WTC11 (cell line): Measurements from ENCODE around the gene SMC1B. TPM values are rescaled to one million over a fixed set of nuclear protein-coding genes. Genes with fewer than 3 reads are reported as not detected.

Experiments
- ATAC-seq: fragments of 200-7000 bp; cut with Tn5 transposase; 2 replicates; pipeline ENCODE4 v1.10.0; 2021; ENCODE audit warnings: mild to moderate bottlenecking, moderate library complexity
- CTCF ChIA-PET: fragments of 300-600 bp; sonication (Branson Sonifier 250); formaldehyde crosslinking; loops from one replicate; lab custom pipeline; 2021; ENCODE audit warnings: antibody characterized with exemption; lab: Charles Lee
- POLR2A ChIA-PET: fragments of 350-600 bp; sonication (Branson Sonifier 250); formaldehyde crosslinking; loops from one replicate; lab custom pipeline; 2021; ENCODE audit warnings: antibody characterized with exemption; lab: Charles Lee
- DNase-seq: peaks from one replicate; pipeline ENCODE4 v3.0.0; 2021; ENCODE audit warnings: low spot score
- H3K27ac Mint-ChIP-seq: 2 replicates; pipeline ENCODE4 v1.8.0; 2021; ENCODE audit warnings: mixed read lengths
- H3K27me3 Mint-ChIP-seq: 2 replicates; pipeline ENCODE4 v1.8.0; 2021; ENCODE audit warnings: low read depth, mild to moderate bottlenecking, moderate library complexity, mixed read lengths
- H3K36me3 Mint-ChIP-seq: 2 replicates; pipeline ENCODE4 v1.8.0; 2021; ENCODE audit warnings: mixed read lengths
- H3K4me1 Mint-ChIP-seq: 2 replicates; pipeline ENCODE4 v1.8.0; 2022; ENCODE audit warnings: mixed read lengths
- H3K4me3 Mint-ChIP-seq: 2 replicates; pipeline ENCODE4 v1.8.0; 2021; ENCODE audit warnings: mild to moderate bottlenecking, moderate library complexity, mixed read lengths
- H3K9me3 Mint-ChIP-seq: 2 replicates; pipeline ENCODE4 v1.8.0; 2021; ENCODE audit warnings: mixed read lengths
- CBFB ChIP-seq: sonication (generic); formaldehyde crosslinking; IDR thresholded peaks from 2 replicates; pipeline ENCODE4 v1.8.1; 2022; ENCODE audit warnings: mild to moderate bottlenecking, low read depth, missing genetic modification reagents
- EMX1 ChIP-seq: fragments of 250-450 bp; sonication (Bioruptor Pico); IDR thresholded peaks from 2 replicates; pipeline ENCODE4 v1.8.0; 2021; ENCODE audit warnings: mild to moderate bottlenecking
- FOXP4 ChIP-seq: sonication (generic); formaldehyde crosslinking; IDR thresholded peaks from 2 replicates; pipeline ENCODE4 v1.8.0; 2022; ENCODE audit warnings: mild to moderate bottlenecking, missing genetic modification reagents
- GRHL2 ChIP-seq: fragments of 250-450 bp; sonication (Bioruptor Pico); IDR thresholded peaks from 2 replicates; pipeline ENCODE4 v1.8.0; 2022; ENCODE audit warnings: mild to moderate bottlenecking, moderate library complexity; ENCODE audit not compliant: insufficient replicate concordance, severe bottlenecking
- NFYB ChIP-seq: sonication (generic); formaldehyde crosslinking; conservative IDR thresholded peaks from 2 replicates; pipeline ENCODE4 v1.8.0; 2022; ENCODE audit warnings: low read depth, missing genetic modification reagents
- OVOL2 ChIP-seq: fragments of 250-450 bp; sonication (Bioruptor Pico); IDR thresholded peaks from 2 replicates; pipeline ENCODE4 v1.9.0; 2021; ENCODE audit warnings: mild to moderate bottlenecking, borderline replicate concordance
- PRRX2 ChIP-seq: fragments of 250-450 bp; sonication (Bioruptor Pico); IDR thresholded peaks from 2 replicates; pipeline ENCODE4 v1.8.0; 2021; ENCODE audit warnings: mild to moderate bottlenecking
- RORB ChIP-seq: fragments of 250-450 bp; sonication (Bioruptor Pico); IDR thresholded peaks from 2 replicates; pipeline ENCODE4 v1.9.0; 2021; ENCODE audit warnings: mild to moderate bottlenecking
- SMAD4 ChIP-seq: sonication (generic); formaldehyde crosslinking; IDR thresholded peaks from 2 replicates; pipeline ENCODE4 v1.8.0; 2022; ENCODE audit warnings: mild to moderate bottlenecking, missing genetic modification reagents
- SOX15 ChIP-seq: fragments of 250-450 bp; sonication (Bioruptor Pico); IDR thresholded peaks from 2 replicates; pipeline ENCODE4 v1.9.0; 2021; ENCODE audit warnings: mild to moderate bottlenecking
- STAT6 ChIP-seq: sonication (generic); formaldehyde crosslinking; conservative IDR thresholded peaks from 2 replicates; pipeline ENCODE4 v1.8.1; 2023; ENCODE audit warnings: mild to moderate bottlenecking, low read depth, missing genetic modification reagents, moderate library complexity
- TEAD4 ChIP-seq: sonication (generic); formaldehyde crosslinking; IDR thresholded peaks from 2 replicates; pipeline ENCODE4 v1.8.0; 2022; ENCODE audit warnings: mild to moderate bottlenecking, missing genetic modification reagents
- USF1 ChIP-seq: sonication (generic); formaldehyde crosslinking; IDR thresholded peaks from 2 replicates; pipeline ENCODE4 v1.8.0; 2022; ENCODE audit warnings: mild to moderate bottlenecking, missing genetic modification reagents
- ZBTB43 ChIP-seq: sonication (generic); formaldehyde crosslinking; IDR thresholded peaks from 2 replicates; pipeline ENCODE4 v1.8.1; 2023; ENCODE audit warnings: mild to moderate bottlenecking, missing genetic modification reagents
- ZNF263 ChIP-seq: sonication (generic); formaldehyde crosslinking; IDR thresholded peaks from 2 replicates; pipeline ENCODE4 v1.8.1; 2022; ENCODE audit warnings: low read depth, mild to moderate bottlenecking, moderate library complexity, missing genetic modification reagents
- ZNF671 ChIP-seq: fragments of 250-450 bp; sonication (Bioruptor Pico); IDR thresholded peaks from 2 replicates; pipeline ENCODE4 v1.8.0; 2021; ENCODE audit warnings: mild to moderate bottlenecking
- ZSCAN18 ChIP-seq: fragments of 250-450 bp; sonication (Bioruptor Pico); IDR thresholded peaks from 2 replicates; pipeline ENCODE4 v2.1.2; 2022; ENCODE audit warnings: mild to moderate bottlenecking, moderate library complexity
- total RNA-seq: library from RNA; stranded (reverse); gene quantifications from 3 replicates; pipeline ENCODE4 v1.2.3, GENCODE V29; 2021
- TF ChIP-seq, protein P1 (sequence below): sonication (generic); formaldehyde crosslinking; IDR thresholded peaks from 2 replicates; pipeline ENCODE4 v1.8.0; 2022; ENCODE audit warnings: missing genetic modification reagents

SMC1B gene
- total RNA-seq, 1 experiment from 2014 or later, result 0.07 TPM

- ChIA-PET POLR2A (no interaction called here), CTCF (no interaction called here)
- Mint-ChIP-seq H3K27ac (no peak overlapping the region), H3K36me3 (peaks cover 30% of the 10 kb centered on the region), H3K4me3 (no peak overlapping the region), H3K4me1 (no peaks in the 10 kb centered on the region), H3K27me3 (no peaks in the 10 kb centered on the region), H3K9me3 (no peaks in the 10 kb centered on the region)
- ATAC-seq (no peak), DNase-seq (no peak)
- TF ChIP-seq SMAD4 (CRISPR knock-in tag), result no peak
- no peak for TF ChIP-seq USF1 (CRISPR knock-in tag)
- TF ChIP-seq PRRX2 (CRISPR knock-in tag), result no peak
- TF ChIP-seq FOXP4 (CRISPR knock-in tag), result no peak
- TF ChIP-seq TEAD4 (CRISPR knock-in tag), result no peak
- TF ChIP-seq RORB (CRISPR knock-in tag), result no peak
- TF ChIP-seq STAT6 (CRISPR knock-in tag), result no peak
- no peak for TF ChIP-seq GRHL2 (CRISPR knock-in tag)
- no peak for TF ChIP-seq CBFB (CRISPR knock-in tag)
- no peak for TF ChIP-seq ZNF263
- TF ChIP-seq, protein P1, sequence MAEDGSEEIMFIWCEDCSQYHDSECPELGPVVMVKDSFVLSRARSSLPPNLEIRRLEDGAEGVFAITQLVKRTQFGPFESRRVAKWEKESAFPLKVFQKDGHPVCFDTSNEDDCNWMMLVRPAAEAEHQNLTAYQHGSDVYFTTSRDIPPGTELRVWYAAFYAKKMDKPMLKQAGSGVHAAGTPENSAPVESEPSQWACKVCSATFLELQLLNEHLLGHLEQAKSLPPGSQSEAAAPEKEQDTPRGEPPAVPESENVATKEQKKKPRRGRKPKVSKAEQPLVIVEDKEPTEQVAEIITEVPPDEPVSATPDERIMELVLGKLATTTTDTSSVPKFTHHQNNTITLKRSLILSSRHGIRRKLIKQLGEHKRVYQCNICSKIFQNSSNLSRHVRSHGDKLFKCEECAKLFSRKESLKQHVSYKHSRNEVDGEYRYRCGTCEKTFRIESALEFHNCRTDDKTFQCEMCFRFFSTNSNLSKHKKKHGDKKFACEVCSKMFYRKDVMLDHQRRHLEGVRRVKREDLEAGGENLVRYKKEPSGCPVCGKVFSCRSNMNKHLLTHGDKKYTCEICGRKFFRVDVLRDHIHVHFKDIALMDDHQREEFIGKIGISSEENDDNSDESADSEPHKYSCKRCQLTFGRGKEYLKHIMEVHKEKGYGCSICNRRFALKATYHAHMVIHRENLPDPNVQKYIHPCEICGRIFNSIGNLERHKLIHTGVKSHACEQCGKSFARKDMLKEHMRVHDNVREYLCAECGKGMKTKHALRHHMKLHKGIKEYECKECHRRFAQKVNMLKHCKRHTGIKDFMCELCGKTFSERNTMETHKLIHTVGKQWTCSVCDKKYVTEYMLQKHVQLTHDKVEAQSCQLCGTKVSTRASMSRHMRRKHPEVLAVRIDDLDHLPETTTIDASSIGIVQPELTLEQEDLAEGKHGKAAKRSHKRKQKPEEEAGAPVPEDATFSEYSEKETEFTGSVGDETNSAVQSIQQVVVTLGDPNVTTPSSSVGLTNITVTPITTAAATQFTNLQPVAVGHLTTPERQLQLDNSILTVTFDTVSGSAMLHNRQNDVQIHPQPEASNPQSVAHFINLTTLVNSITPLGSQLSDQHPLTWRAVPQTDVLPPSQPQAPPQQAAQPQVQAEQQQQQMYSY (CRISPR knock-in tag), result no peak
- no peak for TF ChIP-seq NFYB (CRISPR knock-in tag)
- no peak for TF ChIP-seq SOX15 (CRISPR knock-in tag)
- no peak for TF ChIP-seq OVOL2 (CRISPR knock-in tag)
- TF ChIP-seq ZNF671, result no peak
- no peak for TF ChIP-seq ZSCAN18 (CRISPR knock-in tag)
- no peak for TF ChIP-seq ZBTB43 (CRISPR knock-in tag)
- TF ChIP-seq EMX1 (CRISPR knock-in tag), result no peak
Observed at GRCh38 chr22:45330548-45330947, 82.9 kb downstream of the SMC1B start.
